ENCODE data around the gene MRRF. TPM values are rescaled to one million over a fixed set of nuclear protein-coding genes. Genes with fewer than 3 reads are reported as not detected.

MRRF gene
- total and polyA plus RNA-seq, 3 donors from 2014 or later, result 45.5 to 63.4 (median 54.1) TPM

- H3K36me3 ChIP-seq (ENCODE audit: low read depth, missing control alignments), result no peaks in the 10 kb centered on the region
- intact Hi-C loops (cut with DNase I; ENCODE audit: low total_unique reads), result no loop called here
- 85% methylated on average over 7 of the region's 7 CpGs for WGBS, 2 donors
Observed at GRCh38 chr9:122234022-122234748, 30.5 kb upstream of the MRRF start.

GRCh38 chr9:122236681-122237080 is 28.0 kb upstream of the MRRF start:
- H3K36me3 ChIP-seq (ENCODE audit: low read depth, missing control alignments), result no peaks in the 10 kb centered on the region
- no peak for DNase-seq
- no peaks in the 10 kb centered on the region for H3K27me3 ChIP-seq
- H3K9me3 ChIP-seq, result no peaks in the 10 kb centered on the region
- intact Hi-C loops (cut with DNase I; ENCODE audit: low total_unique reads), result no loop called here
- no peak overlapping the region for H3K4me3 ChIP-seq
- H3K4me1 ChIP-seq, result no peaks in the 10 kb centered on the region
- no peak overlapping the region for H3K27ac ChIP-seq
- WGBS, 2 donors, result 84 to 88% methylated on average over 10 of the region's 10 CpGs
- no peak for TF ChIP-seq POLR2A (IDR thresholded peaks at IDR 0.05)
- TF ChIP-seq CTCF (IDR thresholded peaks at IDR 0.05), result no peak

More at GRCh38 chr9:122234022-122234748, 30.5 kb upstream of the MRRF start:
- H3K27ac ChIP-seq, result no peak overlapping the region
- H3K9me3 ChIP-seq, result no peaks in the 10 kb centered on the region
- no peaks in the 10 kb centered on the region for H3K27me3 ChIP-seq
- no peak for DNase-seq
- no peaks in the 10 kb centered on the region for H3K4me1 ChIP-seq
- H3K4me3 ChIP-seq, result no peak overlapping the region
- no peak for TF ChIP-seq POLR2A (IDR thresholded peaks at IDR 0.05)
- TF ChIP-seq CTCF (IDR thresholded peaks at IDR 0.05), result no peak

GRCh38 chr9:122239722-122240121 is 25.0 kb upstream of the MRRF start:
- DNase-seq, result no peak
- Histone ChIP-seq H3K27me3 (no peaks in the 10 kb centered on the region), H3K4me1 (no peaks in the 10 kb centered on the region), H3K27ac (no peak overlapping the region), H3K4me3 (no peak overlapping the region), H3K36me3 (ENCODE audit: low read depth, missing control alignments) (no peaks in the 10 kb centered on the region), H3K9me3 (no peaks in the 10 kb centered on the region)
- intact Hi-C loops (cut with DNase I; ENCODE audit: low total_unique reads), result no loop called here
- TF ChIP-seq POLR2A (IDR thresholded peaks at IDR 0.05), result no peak
- WGBS, 2 donors, result 77% methylated on average over 5 of the region's 5 CpGs

GRCh38 chr9:122244349-122244748 is 20.3 kb upstream of the MRRF start:
- 88 to 93% methylated on average over 3 of the region's 3 CpGs for WGBS, 2 donors
- TF ChIP-seq CTCF (IDR thresholded peaks at IDR 0.05) (no peak), POLR2A (IDR thresholded peaks at IDR 0.05) (no peak)
- Histone ChIP-seq H3K4me1 (no peaks in the 10 kb centered on the region), H3K4me3 (no peak overlapping the region), H3K9me3 (no peaks in the 10 kb centered on the region), H3K36me3 (ENCODE audit: low read depth, missing control alignments) (no peaks in the 10 kb centered on the region), H3K27me3 (no peaks in the 10 kb centered on the region), H3K27ac (no peak overlapping the region)
- no peak for DNase-seq
- intact Hi-C loops (cut with DNase I; ENCODE audit: low total_unique reads), result no loop called here

GRCh38 chr9:122246666-122247065 is 18.0 kb upstream of the MRRF start:
- no peaks in the 10 kb centered on the region for H3K4me1 ChIP-seq
- no peak overlapping the region for H3K4me3 ChIP-seq
- no peaks in the 10 kb centered on the region for H3K9me3 ChIP-seq
- WGBS, 2 donors, result 77 to 88% methylated on average over 3 of the region's 3 CpGs
- intact Hi-C loops (cut with DNase I; ENCODE audit: low total_unique reads), result no loop called here
- no peaks in the 10 kb centered on the region for H3K36me3 ChIP-seq (ENCODE audit: low read depth, missing control alignments)
- no peak for TF ChIP-seq CTCF (IDR thresholded peaks at IDR 0.05)
- TF ChIP-seq POLR2A (IDR thresholded peaks at IDR 0.05), result no peak
- no peak for DNase-seq
- H3K27ac ChIP-seq, result no peak overlapping the region
- no peaks in the 10 kb centered on the region for H3K27me3 ChIP-seq
